Activated naive CD4-positive, alpha-beta T cell treated with anti-CD3 and anti-CD28 coated beads, Interleukin-2, amount 10 ng/mL, durations not matched to agents 7 days and 5 days (primary cell): Measurements from ENCODE around the gene LRRC15.
A peak's percentile ranks its signal among the peaks of the same experiment; 100 is the strongest.

Experiments
- CTCF ChIA-PET: fragments of 350-600 bp; sonication (Branson Sonifier 250); formaldehyde crosslinking; loops from one replicate; lab custom pipeline; 2021; ENCODE audit warnings: antibody characterized with exemption; lab: Charles Lee
- DNase-seq: peaks from one replicate; pipeline ENCODE4 v3.0.0-alpha.2; 2020
- H3K27ac Mint-ChIP-seq: one replicate; pipeline ENCODE4 v1.8.0; 2021; ENCODE audit warnings: mild to moderate bottlenecking, moderate library complexity, mixed read lengths
- H3K27me3 Mint-ChIP-seq: one replicate; pipeline ENCODE4 v1.8.0; 2021; ENCODE audit warnings: mild to moderate bottlenecking, mixed read lengths
- H3K36me3 Mint-ChIP-seq: one replicate; pipeline ENCODE4 v1.8.0; 2021; ENCODE audit warnings: mixed read lengths
- H3K4me1 Mint-ChIP-seq: one replicate; pipeline ENCODE4 v1.8.0; 2021; ENCODE audit warnings: mixed read lengths
- H3K4me3 Mint-ChIP-seq: one replicate; pipeline ENCODE4 v1.8.0; 2021; ENCODE audit warnings: mild to moderate bottlenecking, moderate library complexity, mixed read lengths
- H3K9me3 Mint-ChIP-seq: one replicate; pipeline ENCODE4 v1.8.0; 2021; ENCODE audit warnings: mixed read lengths

Gene LRRC15

DNA sequence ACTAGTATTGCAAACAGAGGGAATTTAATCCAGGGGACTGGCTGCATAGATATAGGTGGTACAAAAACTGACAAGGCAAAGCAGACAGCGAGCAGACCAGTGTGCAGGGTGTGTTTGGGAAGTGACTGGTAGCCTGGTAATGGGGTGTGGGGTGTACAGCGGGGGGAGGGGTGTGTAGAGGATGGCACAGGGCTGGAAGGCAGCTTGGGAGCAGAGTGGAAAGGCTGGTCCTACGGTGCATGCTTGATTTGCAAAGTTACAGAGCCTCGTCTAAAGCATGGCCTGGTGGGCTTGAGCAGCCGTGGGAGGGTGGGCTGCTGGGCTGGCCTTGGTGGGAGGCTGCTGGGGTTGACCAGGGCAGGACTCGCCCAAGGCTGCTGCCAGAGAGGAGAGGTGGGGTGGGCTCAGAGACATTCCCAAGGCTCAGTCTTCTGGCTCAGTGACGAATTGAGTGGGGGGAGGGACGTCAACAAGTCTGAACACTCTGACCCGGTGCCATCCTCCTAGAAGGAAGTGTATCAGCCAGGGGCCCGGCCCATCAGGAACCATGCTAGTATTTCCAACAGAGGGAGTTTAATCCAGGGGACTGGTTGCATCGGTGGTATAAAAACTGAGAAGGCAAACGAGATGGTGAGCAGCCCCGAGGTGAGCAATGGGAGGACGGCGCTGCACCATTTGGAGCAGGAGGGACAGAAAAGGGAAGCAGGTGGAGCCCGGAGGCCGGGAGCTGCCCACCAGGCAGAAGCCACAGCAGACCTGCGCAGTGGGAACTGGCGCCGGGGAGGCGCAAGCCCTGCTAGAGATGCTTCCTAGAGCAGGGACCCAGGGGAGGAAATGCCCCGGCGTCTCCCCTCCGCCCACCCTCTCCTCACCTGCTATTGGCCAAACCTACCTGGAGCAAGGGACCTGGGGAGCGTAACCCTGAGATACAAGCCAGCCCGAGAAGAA, 47.6 kb downstream of the LRRC15 start:
- no peak overlapping the region for H3K4me3 Mint-ChIP-seq
- peaks cover 15% of the 10 kb centered on the region for H3K4me1 Mint-ChIP-seq
- CTCF ChIA-PET: interaction anchor here (1.3 to 2.4 kb wide), 2 partner anchors 12 to 81 kb away, joined by 3 to 5 read pairs; no protein-coding TSS in a partner anchor
- H3K27ac Mint-ChIP-seq: no peak overlapping the region
- peaks cover 32% of the 10 kb centered on the region for H3K27me3 Mint-ChIP-seq
- H3K9me3 Mint-ChIP-seq: peaks cover 23% of the 10 kb centered on the region
- peaks cover 11% of the 10 kb centered on the region for H3K36me3 Mint-ChIP-seq
- no peak for DNase-seq

DNA sequence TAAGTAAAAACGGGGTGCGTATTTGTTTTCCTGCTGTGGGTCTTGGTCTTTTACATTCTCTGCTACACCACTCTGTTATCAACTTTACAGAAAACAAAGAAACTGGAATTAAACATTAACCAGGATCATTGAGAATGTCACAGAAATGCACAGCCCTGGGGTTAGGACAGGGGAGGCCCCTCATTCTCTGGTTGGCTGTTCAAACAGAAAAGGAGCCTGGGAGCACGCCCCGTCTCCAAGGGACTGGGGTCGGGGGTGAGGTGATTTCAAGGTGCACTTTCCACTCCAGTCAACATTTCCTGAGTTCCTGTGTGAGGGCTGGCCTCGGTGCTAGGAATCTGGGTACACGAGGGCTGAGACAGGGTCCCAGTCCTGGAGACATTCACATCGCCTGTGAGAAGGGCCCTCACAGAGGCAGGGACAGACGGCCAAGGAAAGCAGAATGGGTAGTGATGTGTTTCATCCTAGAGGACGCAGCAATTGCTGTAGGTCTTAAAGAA, 48.7 kb downstream of the LRRC15 start:
- Mint-ChIP-seq H3K4me3 (no peak overlapping the region), H3K9me3 (peaks cover 23% of the 10 kb centered on the region), H3K27me3 (peaks cover 35% of the 10 kb centered on the region), H3K4me1 (peaks cover 26% of the 10 kb centered on the region), H3K27ac (no peak overlapping the region), H3K36me3 (peaks cover 11% of the 10 kb centered on the region)
- no peak for DNase-seq
- CTCF ChIA-PET: no interaction called here

DNA sequence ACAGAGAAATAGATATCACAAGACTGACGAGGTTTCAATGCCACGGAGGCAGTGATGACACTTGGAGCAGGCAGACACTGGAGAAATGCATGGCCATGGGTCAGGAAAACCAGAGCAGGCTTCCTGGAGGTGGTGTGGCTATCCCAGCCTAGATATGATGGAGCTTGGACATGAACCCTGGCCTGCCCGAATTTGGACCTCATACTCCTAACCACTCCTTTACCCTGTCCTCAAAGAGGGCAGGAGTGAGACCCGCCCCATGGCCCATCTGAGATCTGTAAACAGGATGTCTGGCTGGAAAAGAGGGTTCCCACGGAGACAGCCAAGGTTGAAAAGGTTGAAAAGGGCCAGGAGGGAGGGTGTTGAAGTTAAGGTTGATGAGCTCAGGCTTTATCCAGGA, 49.4 kb downstream of the LRRC15 start:
- no peak for DNase-seq
- Mint-ChIP-seq H3K4me1 (peaks cover 31% of the 10 kb centered on the region), H3K36me3 (peaks cover 11% of the 10 kb centered on the region), H3K27me3 (peaks cover 40% of the 10 kb centered on the region), H3K4me3 (no peak overlapping the region), H3K27ac (no peak overlapping the region), H3K9me3 (peaks cover 23% of the 10 kb centered on the region)
- CTCF ChIA-PET: no interaction called here

DNA sequence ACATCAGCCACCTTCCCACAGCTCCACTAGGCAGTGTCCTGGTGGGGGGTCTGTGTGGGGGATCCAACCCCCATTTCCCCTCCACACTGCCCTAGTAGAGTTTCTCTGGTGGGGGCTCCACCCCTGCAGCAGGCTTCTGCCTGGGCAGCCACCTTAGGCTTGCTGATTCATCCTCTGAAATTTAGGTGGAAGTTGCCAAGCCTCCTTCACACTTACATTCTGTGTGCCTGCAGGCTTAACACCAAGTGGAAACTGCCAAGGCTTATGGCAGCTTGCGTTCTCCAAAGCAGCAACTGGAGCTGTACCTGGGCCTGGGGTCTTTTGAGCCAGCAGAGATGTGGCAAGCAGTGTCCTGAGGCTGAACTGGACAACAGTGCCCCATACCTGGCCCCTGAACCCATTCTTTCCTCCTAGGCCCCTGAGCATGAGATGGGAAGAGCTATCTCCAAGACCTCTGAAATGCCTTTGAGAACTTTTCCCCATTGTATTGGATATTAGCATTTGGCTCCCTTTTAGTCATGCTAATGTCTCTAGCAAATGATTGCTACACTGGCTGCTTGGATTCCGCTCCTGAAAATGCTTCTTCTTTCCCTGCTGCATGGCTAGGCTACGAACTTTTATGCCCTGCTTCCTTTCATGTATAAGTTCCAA, 50.9 kb downstream of the LRRC15 start:
- Mint-ChIP-seq H3K4me1 (peaks cover 42% of the 10 kb centered on the region), H3K4me3 (no peak overlapping the region), H3K9me3 (peaks cover 23% of the 10 kb centered on the region), H3K36me3 (peaks cover 11% of the 10 kb centered on the region), H3K27ac (no peak overlapping the region), H3K27me3 (peaks cover 49% of the 10 kb centered on the region)
- DNase-seq: no peak
- CTCF ChIA-PET: no interaction called here

DNA sequence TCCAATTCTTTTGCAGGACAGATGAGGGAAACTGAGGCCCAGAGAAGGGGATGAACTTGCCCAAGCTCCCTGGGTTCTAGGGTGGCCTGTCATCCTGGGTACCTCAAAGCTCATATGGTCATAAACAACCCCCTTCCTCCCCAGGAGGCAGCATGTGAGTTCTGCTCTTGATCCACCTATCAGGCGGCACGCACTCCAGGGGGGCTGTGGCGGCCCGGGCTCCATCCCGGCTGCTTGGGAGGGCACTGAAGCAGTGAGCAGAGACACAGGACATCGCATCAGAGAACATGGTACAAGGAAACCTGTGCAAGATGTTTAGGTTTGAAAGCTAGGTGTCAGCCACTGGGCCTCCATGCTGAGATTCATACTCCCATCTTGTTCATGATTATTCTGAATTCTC, 52.6 kb downstream of the LRRC15 start:
- Mint-ChIP-seq H3K36me3 (peaks cover 13% of the 10 kb centered on the region), H3K9me3 (peaks cover 23% of the 10 kb centered on the region), H3K4me3 (no peak overlapping the region), H3K4me1 (peaks cover 48% of the 10 kb centered on the region), H3K27me3 (peaks cover 62% of the 10 kb centered on the region), H3K27ac (no peak overlapping the region)
- no peak for DNase-seq
- CTCF ChIA-PET: interaction anchor here (0.8 to 5.1 kb wide), 7 partner anchors 21 to 856 kb away, joined by 3 to 70 read pairs (median 10); no protein-coding TSS in a partner anchor

DNA sequence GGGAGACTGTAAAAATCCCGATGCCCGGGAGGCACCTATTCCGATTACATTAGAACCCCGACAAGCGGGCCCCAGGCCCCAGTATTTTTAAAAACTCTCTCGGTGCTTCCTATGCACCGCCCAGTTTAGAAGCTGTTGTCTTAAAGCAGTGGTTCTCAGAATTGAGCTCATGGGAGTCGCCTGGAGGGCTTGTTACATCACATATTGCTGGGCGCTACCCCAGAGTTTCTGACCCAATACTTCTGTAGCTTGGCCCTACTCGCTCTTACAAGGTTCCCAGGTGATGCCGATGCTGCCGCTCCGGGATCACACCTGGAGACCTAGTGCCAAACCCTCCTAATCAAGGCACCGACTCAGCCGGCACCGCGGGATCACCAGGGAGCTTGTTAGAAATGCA, 53.6 kb downstream of the LRRC15 start:
- H3K36me3 Mint-ChIP-seq: peaks cover 16% of the 10 kb centered on the region
- H3K9me3 Mint-ChIP-seq: peaks cover 23% of the 10 kb centered on the region
- H3K4me3 Mint-ChIP-seq: peak overlapping the region; percentile 58
- H3K27me3 Mint-ChIP-seq: peaks cover 57% of the 10 kb centered on the region
- no peak for DNase-seq
- peaks cover 58% of the 10 kb centered on the region for H3K4me1 Mint-ChIP-seq
- no peak overlapping the region for H3K27ac Mint-ChIP-seq
- CTCF ChIA-PET: interaction anchor here (0.7 to 5.1 kb wide), 37 partner anchors 9 to 855 kb away, joined by 3 to 70 read pairs (median 4); partner anchors contain the start of gene HES1

DNA sequence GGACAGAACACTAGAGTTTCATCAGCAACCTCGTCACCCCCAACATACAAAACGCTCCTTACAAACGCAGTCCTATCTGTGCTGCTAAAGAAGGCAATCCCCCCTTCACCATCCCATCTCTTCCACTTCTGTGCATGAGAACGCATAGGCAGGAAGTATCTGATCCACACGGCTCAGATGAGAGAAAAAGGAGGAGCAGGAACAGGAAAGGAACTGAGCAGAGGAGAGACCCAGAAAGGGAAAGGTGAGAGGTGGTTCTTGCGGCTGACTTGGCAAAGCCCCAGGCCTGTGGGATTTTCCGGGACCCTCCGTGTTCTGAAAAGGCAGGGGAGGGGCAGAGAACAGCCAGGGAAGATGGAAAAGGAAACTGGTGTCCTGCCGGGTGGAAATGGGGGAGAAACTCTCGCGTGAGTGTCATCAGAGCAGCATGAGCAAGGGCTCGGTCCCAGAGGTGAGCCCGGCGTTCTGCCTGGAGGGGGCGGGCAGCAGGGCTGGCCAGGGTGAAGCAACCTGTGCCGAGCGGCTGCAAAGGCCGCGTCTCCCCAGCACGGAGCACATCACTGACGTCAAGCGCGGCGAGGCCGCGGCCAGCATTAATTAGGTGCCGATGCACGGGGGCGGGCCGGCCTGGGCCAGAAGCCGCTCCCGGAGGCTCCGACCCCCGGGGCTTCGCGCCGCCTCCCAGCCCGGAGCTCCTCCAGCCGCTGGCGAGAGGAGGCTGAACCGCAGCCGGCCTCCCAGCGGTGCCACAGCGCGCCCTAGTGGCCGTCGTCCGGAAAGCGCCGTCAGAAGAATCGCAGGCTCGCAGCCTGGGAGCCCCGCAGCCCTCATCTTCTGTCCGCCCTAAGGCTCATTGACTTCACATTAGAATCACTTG, 54.2 kb downstream of the LRRC15 start:
- Mint-ChIP-seq H3K27me3 (peaks cover 53% of the 10 kb centered on the region), H3K4me3 (peak overlapping the region; percentile 64), H3K9me3 (peaks cover 23% of the 10 kb centered on the region), H3K36me3 (peaks cover 18% of the 10 kb centered on the region), H3K27ac (peak overlapping the region; percentile 35), H3K4me1 (peaks cover 60% of the 10 kb centered on the region)
- DNase-seq: peak; percentile 86
- CTCF ChIA-PET: interaction anchor here (0.6 to 5.1 kb wide), 39 partner anchors 8 to 653 kb away, joined by 3 to 70 read pairs (median 4); partner anchors contain the start of gene HES1

DNA sequence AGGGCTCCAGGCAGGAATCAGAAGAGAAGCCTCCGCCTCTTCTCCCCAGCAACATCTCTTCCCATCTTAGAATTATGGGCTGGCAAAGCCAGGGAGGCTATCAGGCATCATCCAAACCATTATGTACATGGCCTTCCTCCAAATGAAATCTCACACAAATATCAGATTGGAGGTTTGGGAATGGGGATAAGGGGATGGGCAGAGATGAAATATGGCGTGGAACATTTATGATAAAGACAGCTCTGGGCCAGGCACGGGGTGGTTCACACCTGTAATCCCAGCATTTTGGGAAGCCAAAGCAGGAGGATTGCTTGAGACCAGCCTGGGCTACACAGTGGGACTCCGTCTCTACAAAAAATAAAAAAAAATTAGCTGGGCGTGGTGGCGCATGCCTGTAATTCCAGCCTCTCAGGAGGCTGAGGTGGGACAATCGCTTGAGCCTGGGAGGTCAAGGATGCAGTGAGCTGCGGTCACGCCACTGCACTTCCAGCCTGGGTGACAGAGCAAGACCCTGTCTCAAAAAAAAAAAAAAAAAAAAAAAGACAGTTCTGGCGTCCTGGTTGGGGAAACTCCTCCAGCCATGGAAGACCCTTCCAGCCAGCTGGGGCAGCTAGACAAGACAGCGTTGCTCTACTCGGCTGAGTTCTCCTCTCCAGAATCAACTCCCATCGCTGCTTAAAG, 55.0 kb downstream of the LRRC15 start:
- CTCF ChIA-PET: interaction anchor here (0.5 to 5.1 kb wide), 6 partner anchors 11 to 533 kb away, joined by 3 to 70 read pairs (median 4); no protein-coding TSS in a partner anchor
- DNase-seq: no peak
- Mint-ChIP-seq H3K27ac (no peak overlapping the region), H3K36me3 (peaks cover 15% of the 10 kb centered on the region), H3K4me3 (peak overlapping the region; percentile 64), H3K9me3 (peaks cover 19% of the 10 kb centered on the region), H3K27me3 (peaks cover 45% of the 10 kb centered on the region), H3K4me1 (peaks cover 63% of the 10 kb centered on the region)

DNA sequence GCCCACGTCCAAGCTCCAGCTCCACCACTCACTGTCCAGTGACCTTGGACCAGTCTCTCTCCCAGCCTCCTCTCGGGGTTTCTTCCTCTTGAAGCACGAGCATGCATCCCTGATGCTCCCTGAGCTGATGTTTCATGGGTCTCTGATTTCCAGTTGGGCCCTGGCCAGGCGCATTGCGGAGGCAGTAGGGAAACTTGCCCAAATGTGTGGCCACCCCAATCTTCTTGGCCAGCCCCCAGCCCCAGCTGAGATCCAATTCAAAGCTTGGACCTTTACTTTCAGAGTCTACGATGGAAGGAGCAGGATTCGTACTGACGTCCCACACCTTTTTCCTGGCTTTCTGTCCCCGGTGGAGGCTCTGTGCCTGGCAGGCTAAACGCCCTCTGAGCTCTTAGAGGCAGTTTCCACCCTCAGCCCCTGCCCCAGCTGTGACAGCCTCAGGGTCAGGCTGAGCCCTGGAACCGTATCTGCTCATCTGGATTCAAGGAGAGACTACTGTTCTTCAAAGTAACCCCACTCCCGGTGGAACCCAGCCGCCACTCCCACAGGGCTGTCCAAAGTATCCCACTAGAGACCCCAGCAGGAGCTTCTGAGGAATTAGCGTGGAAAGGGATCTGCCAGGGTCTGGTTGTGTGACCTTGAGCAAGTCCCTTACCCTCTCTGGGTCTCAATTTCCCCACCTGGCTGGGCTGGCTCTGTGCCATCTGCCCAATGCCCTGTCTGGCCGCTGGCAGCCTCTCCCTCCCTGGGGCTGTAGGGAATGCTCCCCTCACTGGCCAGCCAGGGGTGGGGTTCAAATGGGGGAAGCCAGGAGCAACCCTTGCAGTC, 55.8 kb downstream of the LRRC15 start:
- peaks cover 38% of the 10 kb centered on the region for H3K27me3 Mint-ChIP-seq
- peaks cover 11% of the 10 kb centered on the region for H3K9me3 Mint-ChIP-seq
- H3K4me1 Mint-ChIP-seq: peaks cover 71% of the 10 kb centered on the region
- no peak overlapping the region for H3K27ac Mint-ChIP-seq
- CTCF ChIA-PET: interaction anchor here (0.6 to 5.1 kb wide), 9 partner anchors 20 to 532 kb away, joined by 3 to 70 read pairs (median 4); no protein-coding TSS in a partner anchor
- H3K36me3 Mint-ChIP-seq: peaks cover 11% of the 10 kb centered on the region
- H3K4me3 Mint-ChIP-seq: no peak overlapping the region
- peak; percentile 20 for DNase-seq

DNA sequence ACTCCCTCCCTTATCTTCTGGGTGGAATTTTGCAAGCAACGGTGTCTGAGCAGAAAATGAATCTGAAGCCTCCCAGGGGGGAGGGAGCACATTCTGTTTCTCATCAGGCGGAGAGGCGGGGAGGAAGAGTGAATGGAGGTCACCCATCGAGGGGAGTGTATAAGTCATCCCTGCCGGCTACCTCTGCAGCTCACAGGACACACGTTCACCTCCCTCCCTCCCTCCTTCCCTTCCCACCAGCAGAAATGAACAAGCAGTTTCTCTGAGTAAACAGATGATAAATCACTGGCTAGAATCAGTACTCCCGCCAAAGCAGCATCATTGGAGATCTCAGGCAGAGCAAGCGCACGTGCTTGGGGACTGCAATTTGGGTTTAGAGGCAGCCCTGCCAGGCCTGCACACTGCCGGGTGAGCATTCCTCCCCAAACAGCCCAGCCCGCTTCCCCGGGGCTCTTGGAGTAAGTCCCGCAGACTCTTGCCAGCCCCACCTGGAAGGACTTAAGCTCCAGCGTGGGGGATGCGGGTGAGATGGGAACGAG, 56.7 kb downstream of the LRRC15 start:
- peaks cover 13% of the 10 kb centered on the region for H3K36me3 Mint-ChIP-seq
- H3K9me3 Mint-ChIP-seq: peaks cover 4% of the 10 kb centered on the region
- no peak overlapping the region for H3K27ac Mint-ChIP-seq
- peaks cover 32% of the 10 kb centered on the region for H3K27me3 Mint-ChIP-seq
- CTCF ChIA-PET: interaction anchor here (0.9 to 5.1 kb wide), 5 partner anchors 21 to 531 kb away, joined by 3 to 70 read pairs (median 4); no protein-coding TSS in a partner anchor
- H3K4me3 Mint-ChIP-seq: peak overlapping the region; percentile 3
- peaks cover 80% of the 10 kb centered on the region for H3K4me1 Mint-ChIP-seq
- peak; percentile 19 for DNase-seq

DNA sequence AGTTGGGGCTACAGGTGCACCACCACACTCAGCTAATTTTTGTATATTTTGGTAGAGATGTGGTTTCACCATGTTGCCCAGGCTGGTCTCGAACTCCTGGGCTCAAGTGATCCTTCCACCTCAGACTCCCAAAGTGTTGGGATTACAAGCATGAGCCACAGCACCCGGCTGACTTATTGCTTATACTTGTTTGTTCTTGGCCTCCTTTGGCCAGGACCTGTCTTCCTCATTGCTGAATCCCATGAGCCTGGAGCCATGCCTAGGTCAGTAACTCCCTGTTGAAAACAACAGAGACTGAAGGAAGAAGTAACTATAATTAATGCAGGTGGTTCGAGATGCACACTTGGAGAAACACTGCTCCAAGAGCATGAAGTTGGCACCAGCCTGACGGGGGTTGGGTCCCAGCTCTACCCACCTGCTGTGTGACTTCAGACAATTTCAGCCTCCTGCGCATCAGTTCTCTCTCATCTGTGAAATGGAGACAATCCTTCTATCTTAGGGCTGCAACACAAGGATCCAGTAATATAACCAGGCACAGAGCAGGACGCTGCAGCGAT, 57.3 kb downstream of the LRRC15 start:
- peaks cover 86% of the 10 kb centered on the region for H3K4me1 Mint-ChIP-seq
- no peaks in the 10 kb centered on the region for H3K9me3 Mint-ChIP-seq
- H3K4me3 Mint-ChIP-seq: peak overlapping the region; percentile 3
- H3K27ac Mint-ChIP-seq: peak overlapping the region; percentile 56
- peaks cover 32% of the 10 kb centered on the region for H3K27me3 Mint-ChIP-seq
- DNase-seq: peak; percentile 11
- CTCF ChIA-PET: no interaction called here
- peaks cover 13% of the 10 kb centered on the region for H3K36me3 Mint-ChIP-seq

DNA sequence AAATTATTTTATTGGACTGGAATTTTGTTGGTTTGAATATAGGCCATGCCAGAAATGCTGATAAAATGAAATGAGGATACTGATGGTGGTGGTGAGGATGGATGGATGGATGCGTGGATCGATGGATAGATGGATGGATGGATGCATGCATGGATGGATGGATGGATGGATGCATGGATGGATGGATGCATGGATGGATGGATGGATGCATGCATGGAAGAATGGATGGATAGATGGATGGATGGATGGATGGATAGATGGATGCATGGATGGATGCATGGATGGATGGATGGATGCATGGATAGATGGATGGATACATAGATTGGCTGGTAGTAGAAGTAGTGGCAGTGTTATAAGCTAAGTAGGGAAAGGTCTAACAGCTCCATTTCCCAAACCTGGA, 58.5 kb downstream of the LRRC15 start:
- H3K36me3 Mint-ChIP-seq: peaks cover 13% of the 10 kb centered on the region
- no peak overlapping the region for H3K27ac Mint-ChIP-seq
- no peak for DNase-seq
- H3K4me3 Mint-ChIP-seq: no peak overlapping the region
- H3K27me3 Mint-ChIP-seq: peaks cover 27% of the 10 kb centered on the region
- CTCF ChIA-PET: no interaction called here
- H3K4me1 Mint-ChIP-seq: peaks cover 90% of the 10 kb centered on the region
- H3K9me3 Mint-ChIP-seq: no peaks in the 10 kb centered on the region
